ENCODE data around the gene DYSF.

DYSF gene

GRCh38 chr2:71563872-71564271 is 110.5 kb downstream of the DYSF start:
- no peak overlapping the region for H3K4me3 ChIP-seq (ENCODE audit: low read depth, low read length)
- no peak for TF ChIP-seq CTCF (IDR thresholded peaks at IDR 0.05; ENCODE audit: low read depth, low read length)

- no peak overlapping the region for H3K4me3 ChIP-seq (ENCODE audit: low read depth, low read length)
- no peak for TF ChIP-seq CTCF (IDR thresholded peaks at IDR 0.05; ENCODE audit: low read depth, low read length)
These were observed 111.0 kb downstream of the DYSF start for GRCh38 chr2:71564361-71564760.

- no peak overlapping the region for H3K4me3 ChIP-seq (ENCODE audit: low read depth, low read length)
- no peak for TF ChIP-seq CTCF (IDR thresholded peaks at IDR 0.05; ENCODE audit: low read depth, low read length)
These were observed 111.4 kb downstream of the DYSF start for GRCh38 chr2:71564790-71565189.

GRCh38 chr2:71566372-71566771 is 113.0 kb downstream of the DYSF start:
- H3K4me3 ChIP-seq (ENCODE audit: low read depth, low read length), result no peak overlapping the region
- TF ChIP-seq CTCF (IDR thresholded peaks at IDR 0.05; ENCODE audit: low read depth, low read length), result no peak

- no peak for TF ChIP-seq CTCF (IDR thresholded peaks at IDR 0.05; ENCODE audit: low read depth, low read length)
- H3K4me3 ChIP-seq (ENCODE audit: low read depth, low read length), result no peak overlapping the region
These were observed 114.3 kb downstream of the DYSF start for GRCh38 chr2:71567625-71568024.

- no peak for TF ChIP-seq CTCF (IDR thresholded peaks at IDR 0.05; ENCODE audit: low read depth, low read length)
- H3K4me3 ChIP-seq (ENCODE audit: low read depth, low read length), result no peak overlapping the region
These were observed 114.7 kb downstream of the DYSF start for GRCh38 chr2:71568103-71568502.

GRCh38 chr2:71570511-71570910 is 117.2 kb downstream of the DYSF start:
- no peak for TF ChIP-seq CTCF (IDR thresholded peaks at IDR 0.05; ENCODE audit: low read depth, low read length)
- H3K4me3 ChIP-seq (ENCODE audit: low read depth, low read length), result no peak overlapping the region

All from WI38 (cell line).